ENCODE measurements around the gene ZHX3. TPM values are rescaled to one million over a fixed set of nuclear protein-coding genes. Genes with fewer than 3 reads are reported as not detected.
A peak's percentile ranks its signal among the peaks of the same experiment; 100 is the strongest.

The ZHX3 gene
- total RNA-seq, 4 donors from 2014 or later = 89.3 to 173 (median 156) TPM

GRCh38 chr20:41163821-41164220, 153.7 kb downstream of the ZHX3 start:
- WGBS = 97% methylated on average over 5 of the region's 11 CpGs
- Histone ChIP-seq H3K27ac (replicated peaks in 1 of 4) (no peak overlapping the region), H3K36me3 (peaks cover 70 to 94% (median 89%) of the 10 kb centered on the region in 4 donors), H3K9me3 (no peaks in the 10 kb centered on the region), H3K4me1 (peaks cover 16 to 26% (median 21%) of the 10 kb centered on the region in 4 donors), H3K4me3 (no peak overlapping the region), H3K27me3 (no peaks in the 10 kb centered on the region)
- TF ChIP-seq POLR2AphosphoS5 (IDR thresholded peaks at IDR 0.05) = no peak
- TF ChIP-seq EP300 (IDR thresholded peaks at IDR 0.05) = no peak
- TF ChIP-seq POLR2A (IDR thresholded peaks at IDR 0.05; ENCODE audit: low read depth) = no peak
- TF ChIP-seq CTCF (IDR thresholded peaks at IDR 0.05) = no peak
- no peak for DNase-seq (ENCODE audit: extremely low spot score)
- intact Hi-C loops (cut with DNase I) = no loop called here

- Histone ChIP-seq H3K27ac (replicated peaks in 1 of 4) (peak overlapping the region in 2 of 4 donors; percentile 13 to 45), H3K36me3 (peaks cover 58 to 80% (median 75%) of the 10 kb centered on the region in 4 donors), H3K4me1 (peaks cover 30 to 41% (median 35%) of the 10 kb centered on the region in 4 donors), H3K9me3 (no peaks in the 10 kb centered on the region), H3K27me3 (no peaks in the 10 kb centered on the region), H3K4me3 (no peak overlapping the region)
- intact Hi-C loops (cut with DNase I) = no loop called here
- DNase-seq (ENCODE audit: extremely low spot score) = no peak
- WGBS = 97% methylated on average over 5 of the region's 11 CpGs
- no peak for TF ChIP-seq EP300 (IDR thresholded peaks at IDR 0.05)
- TF ChIP-seq POLR2A (IDR thresholded peaks at IDR 0.05; ENCODE audit: low read depth) = no peak
- TF ChIP-seq CTCF (IDR thresholded peaks at IDR 0.05) = no peak
- no peak for TF ChIP-seq POLR2AphosphoS5 (IDR thresholded peaks at IDR 0.05)
These were observed 155.1 kb downstream of the ZHX3 start for GRCh38 chr20:41162396-41162795.

- H3K27ac ChIP-seq (replicated peaks in 1 of 4) = peak overlapping the region in 3 of 4 donors; percentile 13 to 16 (median 13)
- TF ChIP-seq POLR2AphosphoS5 (IDR thresholded peaks at IDR 0.05) = no peak
- TF ChIP-seq POLR2A (IDR thresholded peaks at IDR 0.05; ENCODE audit: low read depth) = no peak
- no peak for TF ChIP-seq CTCF (IDR thresholded peaks at IDR 0.05)
- TF ChIP-seq EP300 (IDR thresholded peaks at IDR 0.05) = no peak
- peaks cover 35 to 46% (median 39%) of the 10 kb centered on the region in 4 donors for H3K4me1 ChIP-seq
- DNase-seq (ENCODE audit: extremely low spot score) = no peak
- H3K27me3 ChIP-seq = no peaks in the 10 kb centered on the region
- H3K9me3 ChIP-seq = no peaks in the 10 kb centered on the region
- H3K36me3 ChIP-seq = peaks cover 53 to 75% (median 70%) of the 10 kb centered on the region in 4 donors
- intact Hi-C loops (cut with DNase I) = no loop called here
- WGBS = 31% methylated on average over 1 of the region's 1 CpG
- H3K4me3 ChIP-seq = no peak overlapping the region
These were observed 155.6 kb downstream of the ZHX3 start for GRCh38 chr20:41161886-41162285.

GRCh38 chr20:41160686-41161085, 156.8 kb downstream of the ZHX3 start:
- 98% methylated on average over 2 of the region's 2 CpGs for WGBS
- TF ChIP-seq POLR2AphosphoS5 (IDR thresholded peaks at IDR 0.05) (no peak), EP300 (IDR thresholded peaks at IDR 0.05) (no peak), CTCF (IDR thresholded peaks at IDR 0.05) (no peak), POLR2A (IDR thresholded peaks at IDR 0.05; ENCODE audit: low read depth) (no peak)

GRCh38 chr20:41159547-41159946, 158.0 kb downstream of the ZHX3 start:
- WGBS = 92% methylated on average over 10 of the region's 10 CpGs
- intact Hi-C loops (cut with DNase I) = no loop called here
- no peak for DNase-seq (ENCODE audit: extremely low spot score)
- Histone ChIP-seq H3K27me3 (no peaks in the 10 kb centered on the region), H3K36me3 (peaks cover 30 to 51% (median 47%) of the 10 kb centered on the region in 4 donors), H3K27ac (replicated peaks in 1 of 4) (no peak overlapping the region), H3K4me1 (peaks cover 59 to 69% (median 63%) of the 10 kb centered on the region in 4 donors), H3K9me3 (no peaks in the 10 kb centered on the region), H3K4me3 (no peak overlapping the region)
- TF ChIP-seq POLR2AphosphoS5 (IDR thresholded peaks at IDR 0.05) = no peak
- TF ChIP-seq EP300 (IDR thresholded peaks at IDR 0.05) = no peak
- TF ChIP-seq CTCF (IDR thresholded peaks at IDR 0.05) = no peak
- TF ChIP-seq POLR2A (IDR thresholded peaks at IDR 0.05; ENCODE audit: low read depth) = no peak

More at GRCh38 chr20:41160686-41161085, 156.8 kb downstream of the ZHX3 start:
- no peaks in the 10 kb centered on the region for H3K27me3 ChIP-seq
- H3K36me3 ChIP-seq = peaks cover 41 to 63% (median 58%) of the 10 kb centered on the region in 4 donors
- intact Hi-C loops (cut with DNase I) = no loop called here
- no peak overlapping the region for H3K4me3 ChIP-seq
- DNase-seq (ENCODE audit: extremely low spot score) = no peak
- H3K4me1 ChIP-seq = peaks cover 47 to 58% (median 51%) of the 10 kb centered on the region in 4 donors
- no peak overlapping the region for H3K27ac ChIP-seq (replicated peaks in 1 of 4)
- no peaks in the 10 kb centered on the region for H3K9me3 ChIP-seq

Data from esophagus muscularis mucosa (tissue), 4 donors.